HepG2 (cell line): ENCODE results near the gene ZNF184. TPM values are rescaled to one million over a fixed set of nuclear protein-coding genes. Genes with fewer than 3 reads are reported as not detected.

Experiments used
- FIP1L1 ChIP-seq: fragments of 200-400 bp; formaldehyde crosslinking; IDR thresholded peaks from 2 replicates; pipeline ENCODE4 v1.6.1; 2018; ENCODE audit warnings: low read depth, mild to moderate bottlenecking, low read length, moderate library complexity, borderline replicate concordance; ENCODE audit not compliant: insufficient read depth
- GABPB1 ChIP-seq: IDR thresholded peaks from 2 replicates; pipeline ENCODE4 v1.6.1; 2016; ENCODE audit warnings: mild to moderate bottlenecking, missing genetic modification reagents, moderate library complexity, missing compliant biosample characterization
- KAT8 ChIP-seq: IDR thresholded peaks from 2 replicates; pipeline ENCODE4 v1.6.1; 2016; ENCODE audit warnings: missing genetic modification reagents, missing compliant biosample characterization
- MEIS1 ChIP-seq: sonication (generic); formaldehyde crosslinking; IDR thresholded peaks from 2 replicates; pipeline ENCODE4 v1.9.0; 2021; ENCODE audit warnings: mild to moderate bottlenecking, missing genetic modification reagents, moderate library complexity, borderline replicate concordance
- NKX3-1 ChIP-seq: sonication (generic); formaldehyde crosslinking; IDR thresholded peaks from 2 replicates; pipeline ENCODE4 v1.5.0; 2020; ENCODE audit warnings: missing genetic modification reagents
- NR0B2 ChIP-seq: sonication (generic); formaldehyde crosslinking; IDR thresholded peaks from 2 replicates; pipeline ENCODE4 v1.4.0; 2020; ENCODE audit warnings: mild to moderate bottlenecking, missing genetic modification reagents
- NR1H2 ChIP-seq: sonication (generic); formaldehyde crosslinking; IDR thresholded peaks from 2 replicates; pipeline ENCODE4 v1.8.1; 2022; ENCODE audit warnings: low read depth, missing genetic modification reagents, borderline replicate concordance
- THAP7 ChIP-seq: sonication (generic); formaldehyde crosslinking; IDR thresholded peaks from 2 replicates; pipeline ENCODE4 v1.8.1; 2023; ENCODE audit warnings: mild to moderate bottlenecking, missing genetic modification reagents
- TMF1 ChIP-seq: sonication (generic); formaldehyde crosslinking; IDR thresholded peaks from 2 replicates; pipeline ENCODE4 v1.8.1; 2022; ENCODE audit warnings: low read depth, missing genetic modification reagents
- TRIM22 ChIP-seq: fragments of 450-650 bp; IDR thresholded peaks from 2 replicates; pipeline ENCODE4 v1.6.1; 2017
- ZBTB40 ChIP-seq, 2 experiments: fragments of 450-650 bp in 1 of 2; sonication (generic) in 1 of 2; formaldehyde crosslinking in 1 of 2; IDR thresholded peaks; 2 replicates each; pipeline versions ENCODE4 v1.6.1 to v1.8.0; 2016 to 2022; ENCODE audit warnings: antibody characterized with exemption in 1 of 2, mild to moderate bottlenecking in 1 of 2, missing genetic modification reagents in 1 of 2
- ZC3H13 ChIP-seq: sonication (generic); formaldehyde crosslinking; IDR thresholded peaks from 2 replicates; pipeline ENCODE4 v1.8.1; 2023; ENCODE audit warnings: mild to moderate bottlenecking, missing genetic modification reagents, moderate library complexity
- ZNF280B ChIP-seq: sonication (generic); formaldehyde crosslinking; IDR thresholded peaks from 2 replicates; pipeline ENCODE4 v1.5.0; 2020; ENCODE audit warnings: missing genetic modification reagents, mild to moderate bottlenecking, borderline replicate concordance
- ZNF354B ChIP-seq: sonication (generic); formaldehyde crosslinking; IDR thresholded peaks from 2 replicates; pipeline ENCODE4 v1.8.0; 2022; ENCODE audit warnings: mild to moderate bottlenecking, missing genetic modification reagents
- polyA plus RNA-seq, 8 experiments: library from polyadenylated mRNA; depleted of rRNA in 3 of 8; stranded (reverse) in 7 of 8; unstranded in 1 of 8; fragments of >200 nt; fragmentation: Illumina TruSeq in 4 of 8; extraction: Trizol in 4 of 8; gene quantifications; 2 replicates each; pipeline versions ENCODE4 v1.2.1 to v1.2.3, GENCODE V29; 2011 to 2016; ENCODE audit warnings: low read depth in 4 of 8, missing spikeins in 1 of 8, mixed read lengths in 1 of 8; ENCODE audit not compliant: insufficient read depth in 1 of 8
- total RNA-seq, 5 experiments: library from RNA; depleted of rRNA; stranded (reverse); fragments of >200 nt; fragmentation: Illumina TruSeq; extraction: Trizol; gene quantifications; 2 replicates each; pipeline ENCODE4 v1.2.3, GENCODE V29; 2016; ENCODE audit warnings: low read depth in 1 of 5

ZNF184 gene
- total and polyA plus RNA-seq, 2 of the 13 experiments (the other 11 are each of a cell fraction or from before 2014, with no cell fraction given): 2.1 to 10.1 TPM

- TF ChIP-seq NR1H2 (CRISPR knock-in tag) (no peak), NKX3-1 (CRISPR knock-in tag) (no peak; the same call in 1 of the 2 replicates), FIP1L1 (no peak), TMF1 (CRISPR knock-in tag) (no peak), GABPB1 (CRISPR knock-in tag) (0 out of 2 replicates have a peak, but pooled peaks have one; percentile 31), KAT8 (CRISPR knock-in tag) (no peak), NR0B2 (no peak), ZNF280B (no peak), ZNF354B (CRISPR knock-in tag) (0 out of 2 replicates have a peak, but pooled peaks have one; percentile 25), ZBTB40 (IDR thresholded peaks at IDR 0.05) (no peak), ZBTB40 (CRISPR knock-in tag; IDR thresholded peaks at IDR 0.05) (no peak), ZC3H13 (CRISPR knock-in tag) (no peak), THAP7 (CRISPR knock-in tag) (no peak), TRIM22 (no peak), MEIS1 (CRISPR knock-in tag) (no peak)
Observed at GRCh38 chr6:27502508-27503435, 29.9 kb upstream of the ZNF184 start (continued).
